GM04503 (cell line): ENCODE data around the gene ZBTB18.

Source experiments
- DNase-seq: peaks from one replicate; pipeline ENCODE4 v3.0.0-alpha.2; 2012; ENCODE audit warnings: low read depth

Gene ZBTB18

DNA sequence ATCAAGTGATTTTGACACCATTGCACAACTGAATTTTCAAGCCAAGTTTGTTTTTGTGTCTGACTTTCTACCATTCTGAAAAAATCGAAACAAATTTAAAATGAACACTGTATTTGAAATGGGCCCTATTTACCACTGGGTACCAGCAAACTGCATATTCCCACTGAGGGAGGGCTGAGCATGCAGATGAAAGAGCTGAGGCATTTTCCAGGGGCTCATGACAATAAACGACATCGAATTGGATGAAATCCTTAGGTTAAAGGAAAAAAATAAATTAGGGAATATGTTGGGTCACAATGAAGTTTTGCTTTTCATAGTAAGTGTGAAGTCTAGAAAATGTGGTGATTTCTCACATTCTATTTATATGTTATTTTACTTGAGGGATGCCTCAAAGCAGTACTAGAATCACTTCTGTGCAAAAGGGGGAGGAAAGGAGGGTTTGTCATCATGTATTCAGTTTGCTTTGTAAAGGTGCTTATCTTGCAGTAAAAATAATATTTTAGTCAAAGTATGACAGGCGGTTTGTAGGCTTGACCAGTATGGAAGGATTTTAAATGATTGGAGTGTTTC, 11.2 kb downstream of the ZBTB18 start:
- DNase-seq, result no peak

DNA sequence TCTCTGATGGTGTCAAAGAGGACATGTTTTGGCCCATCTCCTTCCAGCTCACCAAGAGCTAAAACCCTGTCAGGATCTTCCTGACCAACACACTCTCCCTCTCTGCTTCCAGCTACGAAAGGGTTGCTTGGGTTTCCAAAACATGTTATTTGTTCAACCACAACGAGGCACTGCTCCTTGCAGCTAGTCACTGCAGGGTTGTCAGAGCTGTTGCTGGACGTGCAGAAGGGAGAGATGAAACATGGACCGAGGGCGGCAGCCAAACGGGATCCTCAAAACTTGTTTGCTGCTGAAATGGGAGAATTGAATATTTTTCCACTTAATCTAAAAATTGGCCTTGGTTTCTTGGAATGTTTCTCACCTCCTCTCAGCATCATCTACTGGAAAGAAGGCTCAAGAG, 12.4 kb downstream of the ZBTB18 start:
- DNase-seq, result no peak

DNA sequence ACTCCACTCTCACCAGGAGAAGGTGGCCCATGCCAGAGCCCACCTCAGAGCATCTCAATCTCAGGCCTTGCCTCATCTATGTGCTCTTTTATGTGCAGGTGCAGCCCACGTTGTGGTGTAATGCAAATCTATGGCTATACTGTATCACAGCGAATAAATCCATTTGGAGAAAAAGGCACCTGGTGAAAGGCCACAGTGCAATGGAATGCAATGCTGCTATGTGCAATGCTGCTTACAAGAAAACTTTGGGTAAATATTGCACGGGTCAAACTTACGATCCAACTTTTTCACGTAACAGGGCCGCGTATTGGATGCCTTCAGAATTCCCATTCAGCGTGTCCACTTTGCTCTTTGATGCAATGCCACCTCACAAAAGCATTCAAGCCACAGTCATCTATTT, 13.5 kb downstream of the ZBTB18 start:
- DNase-seq, result no peak

DNA sequence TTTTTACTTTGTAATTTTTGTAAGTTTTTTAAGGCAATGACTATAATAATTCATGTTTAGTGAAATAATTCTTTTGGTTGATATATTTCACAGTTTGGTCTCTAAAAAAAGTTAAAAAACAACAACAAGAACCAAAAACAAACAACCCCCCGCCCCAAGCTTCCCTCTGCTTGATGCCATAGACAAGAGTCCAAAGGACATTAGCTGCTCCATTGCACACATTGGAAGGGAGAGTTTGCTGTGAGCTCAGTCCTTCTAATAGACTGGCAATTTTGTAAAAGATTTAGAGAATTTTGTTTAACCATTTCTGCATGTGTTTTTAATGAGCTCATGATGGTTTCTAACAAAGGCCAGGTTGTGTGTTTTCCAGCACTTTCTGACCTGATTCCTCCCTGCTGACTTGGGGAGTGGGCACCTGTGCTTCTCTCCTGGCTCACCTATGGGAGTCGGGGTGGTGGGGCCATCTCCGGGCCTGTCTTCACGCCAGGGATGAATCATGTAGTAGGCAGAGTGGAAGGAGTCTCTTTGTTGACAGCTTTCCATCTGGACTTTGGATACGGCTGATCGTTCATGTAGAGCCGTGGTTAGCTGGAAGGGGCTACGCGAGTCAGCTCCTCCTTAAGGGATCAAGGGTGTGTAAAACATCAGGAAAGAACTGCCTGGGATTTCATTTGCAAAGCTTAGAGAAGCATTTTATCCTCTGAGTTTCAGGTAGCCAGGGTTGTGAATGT, 14.1 kb downstream of the ZBTB18 start:
- no peak for DNase-seq

DNA sequence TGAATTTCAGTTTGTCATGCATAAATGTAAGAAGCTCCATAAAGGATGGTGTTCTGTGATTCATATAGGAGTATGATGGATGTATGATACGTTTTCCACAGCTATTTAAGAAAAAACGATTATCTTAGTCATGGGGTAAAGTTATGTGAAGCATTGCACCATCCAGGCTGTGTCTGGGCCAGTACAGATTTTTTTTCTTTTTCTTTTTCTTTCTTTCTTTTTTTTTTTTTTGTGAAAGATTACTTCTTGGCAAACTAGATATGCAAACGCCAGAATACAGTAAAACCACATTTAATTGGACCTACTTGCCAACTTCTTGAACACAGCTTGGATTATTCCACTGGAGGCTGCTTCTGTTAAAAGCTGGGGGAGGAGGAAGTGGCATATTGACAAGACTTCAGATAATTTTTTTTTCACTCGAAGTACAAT, 14.9 kb downstream of the ZBTB18 start:
- peak; percentile 71 for DNase-seq

DNA sequence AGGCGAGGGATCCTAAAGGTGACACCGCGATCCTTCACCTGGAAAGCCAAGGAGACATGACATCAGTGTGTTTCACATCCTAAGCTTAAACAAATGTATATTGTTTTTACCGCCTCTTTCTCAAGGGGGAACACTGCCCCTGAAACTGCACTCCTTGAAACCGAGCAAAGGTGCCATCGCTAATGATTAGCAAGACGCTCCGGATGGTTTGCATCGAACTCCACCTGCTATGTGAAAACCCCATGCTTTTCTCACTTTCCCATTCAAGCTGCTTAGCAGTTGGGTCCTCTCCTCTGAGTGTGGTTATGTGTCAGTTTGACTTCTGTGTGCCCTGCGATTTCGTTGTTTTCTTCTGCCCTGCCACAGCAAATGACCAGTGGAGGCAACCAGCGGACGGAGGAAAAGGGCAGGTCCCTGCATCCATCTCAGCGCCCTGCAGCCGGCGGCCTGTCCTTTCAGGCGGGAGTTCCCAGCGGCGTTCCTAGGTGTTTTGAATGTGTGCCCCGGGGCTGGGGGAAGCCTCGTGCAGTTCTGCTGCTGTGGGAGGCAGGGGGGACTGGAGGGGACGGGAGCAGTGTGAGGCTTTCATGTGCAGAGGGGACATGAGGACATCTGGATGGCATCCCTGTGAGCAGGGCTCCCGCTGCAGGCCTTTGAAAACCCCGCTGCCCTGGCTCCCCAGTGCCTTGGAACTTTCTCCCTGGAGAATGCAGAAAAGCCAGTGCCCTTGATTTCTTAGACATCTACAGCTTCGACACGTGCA, 16.1 kb downstream of the ZBTB18 start:
- DNase-seq, result no peak

DNA sequence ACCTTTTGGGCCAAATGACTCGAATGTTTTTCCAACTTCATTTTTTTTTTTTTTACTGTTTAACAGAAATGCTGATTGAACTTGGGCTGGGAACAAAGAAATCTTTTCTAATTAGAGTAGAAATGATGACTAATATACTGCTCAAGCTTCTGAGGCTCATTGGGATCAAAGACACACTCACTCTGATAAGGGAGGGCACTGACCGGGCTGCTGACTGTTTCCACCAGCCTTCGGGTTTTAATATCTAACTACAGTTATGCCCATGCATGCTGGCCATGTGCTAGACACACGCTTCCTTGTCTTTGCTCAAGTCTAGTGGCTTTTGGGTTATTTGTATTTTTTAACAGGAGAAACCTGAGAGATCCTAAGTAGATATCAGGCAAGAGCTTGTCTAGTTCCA, 16.8 kb downstream of the ZBTB18 start:
- no peak for DNase-seq

DNA sequence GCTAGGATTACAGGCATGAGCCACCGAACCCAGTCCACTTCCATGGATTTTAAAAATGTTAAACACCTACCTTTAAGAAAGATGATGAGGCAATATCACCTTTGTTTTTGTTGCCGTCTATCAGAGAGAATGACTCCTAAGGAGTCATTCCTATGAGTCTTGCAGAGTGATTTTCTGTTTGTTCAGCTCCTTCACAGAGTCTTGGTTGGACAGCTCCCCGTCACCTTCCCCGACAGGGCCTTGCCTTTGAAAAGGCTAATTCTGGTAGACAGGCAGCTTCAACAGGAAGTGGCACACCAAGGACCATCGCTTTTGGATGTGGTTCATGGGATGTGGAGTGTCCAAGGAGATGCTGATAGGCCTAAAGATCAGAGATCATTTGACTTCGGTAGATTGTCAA, 17.5 kb downstream of the ZBTB18 start:
- no peak for DNase-seq

DNA sequence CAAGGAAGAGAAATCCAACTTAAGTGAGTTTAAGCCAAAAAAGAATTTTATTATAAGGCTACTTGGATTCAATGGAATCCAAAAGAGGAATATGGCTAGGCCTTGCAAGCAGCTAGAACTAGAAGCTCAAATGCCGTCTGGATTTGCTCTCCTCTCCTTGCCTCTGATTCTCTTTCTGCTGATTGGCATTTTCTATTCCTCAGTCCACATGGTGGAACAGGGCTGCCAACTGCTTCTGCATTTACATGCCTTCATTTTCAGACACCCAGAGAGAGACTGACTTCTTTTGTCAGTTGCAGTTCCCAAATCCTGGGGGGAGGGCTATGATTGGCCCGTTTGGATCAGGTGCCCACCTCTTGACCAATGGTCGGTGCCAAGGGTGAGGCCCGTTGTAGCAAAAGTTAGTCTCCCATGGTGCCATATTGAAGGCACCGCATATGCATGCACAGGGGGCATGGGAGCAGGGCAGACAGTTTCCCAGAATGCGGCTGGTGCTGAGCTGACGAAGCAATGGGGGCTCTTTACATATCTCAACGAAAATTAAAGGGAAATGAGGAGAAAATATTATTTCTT, 18.3 kb downstream of the ZBTB18 start:
- DNase-seq, result no peak

DNA sequence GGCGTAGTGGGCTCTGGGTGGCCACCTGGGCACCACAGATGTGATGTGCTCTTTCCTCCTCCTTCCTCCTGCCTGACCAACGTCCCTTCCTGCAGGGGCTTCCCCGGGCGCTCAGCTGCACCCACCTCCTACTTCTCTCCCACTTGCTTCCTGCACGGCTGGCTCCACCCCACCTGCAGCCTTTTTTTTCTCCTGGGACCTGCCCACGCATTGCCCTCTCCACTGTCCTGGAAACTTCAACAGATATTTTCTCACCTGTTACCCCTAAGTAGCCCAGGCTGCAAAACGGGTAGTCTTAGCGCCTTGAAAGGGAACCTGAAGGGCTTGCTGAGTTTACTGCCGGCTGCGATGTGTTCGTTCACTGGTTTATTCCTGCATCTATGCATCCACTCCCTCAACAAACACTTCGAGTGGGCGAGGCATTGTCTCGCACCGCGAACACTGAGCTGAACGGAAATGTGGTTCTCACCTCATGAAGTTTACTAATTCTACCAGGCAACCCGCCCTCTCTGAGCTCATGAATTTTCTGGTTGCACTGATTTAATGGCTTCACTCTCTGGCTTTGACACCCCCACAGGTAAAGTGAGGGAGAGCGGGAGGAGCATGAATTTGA, 23.6 kb downstream of the ZBTB18 start:
- no peak for DNase-seq

DNA sequence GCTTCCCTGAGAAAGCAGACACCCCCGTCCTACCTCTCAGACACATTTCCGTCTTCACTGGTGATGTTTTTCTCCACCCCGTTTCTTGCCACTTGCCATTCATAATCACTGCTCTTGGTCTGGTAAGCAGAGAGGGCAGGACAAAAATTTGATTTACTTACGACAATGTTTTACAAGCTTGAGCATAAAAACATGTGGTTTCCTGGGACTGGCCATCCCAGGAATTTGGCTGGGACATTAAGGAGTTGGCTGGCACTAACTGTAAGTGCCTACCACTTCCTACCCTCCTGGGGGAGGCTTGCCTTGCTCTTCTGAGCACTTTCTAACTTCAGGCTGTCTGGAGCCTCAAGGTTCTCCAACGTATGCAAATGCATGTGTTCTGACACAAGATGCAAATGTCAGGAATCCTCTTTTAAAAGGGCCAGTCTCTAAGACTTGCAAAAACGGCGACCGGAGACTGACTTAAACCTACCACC, 24.2 kb downstream of the ZBTB18 start:
- no peak for DNase-seq

DNA sequence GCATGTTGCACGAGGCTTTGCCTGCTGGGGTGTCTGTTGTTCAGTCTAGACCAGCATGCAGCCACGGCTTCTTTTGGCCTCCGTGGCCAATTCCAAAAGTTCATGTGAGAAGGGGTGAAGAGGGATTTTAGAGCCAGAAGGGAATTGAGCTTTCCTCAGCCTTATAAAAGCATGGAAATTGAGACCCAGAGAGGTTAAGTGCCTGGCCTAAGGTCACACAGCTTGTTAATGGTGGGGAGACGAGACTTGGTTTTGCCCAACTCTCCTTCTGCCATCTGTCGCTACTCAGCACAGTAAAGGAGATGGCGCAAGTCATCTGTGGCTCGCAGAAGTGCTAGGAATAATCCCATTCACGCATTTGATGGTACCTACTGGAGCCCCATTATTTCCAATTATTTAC, 25.7 kb downstream of the ZBTB18 start:
- DNase-seq, result no peak

DNA sequence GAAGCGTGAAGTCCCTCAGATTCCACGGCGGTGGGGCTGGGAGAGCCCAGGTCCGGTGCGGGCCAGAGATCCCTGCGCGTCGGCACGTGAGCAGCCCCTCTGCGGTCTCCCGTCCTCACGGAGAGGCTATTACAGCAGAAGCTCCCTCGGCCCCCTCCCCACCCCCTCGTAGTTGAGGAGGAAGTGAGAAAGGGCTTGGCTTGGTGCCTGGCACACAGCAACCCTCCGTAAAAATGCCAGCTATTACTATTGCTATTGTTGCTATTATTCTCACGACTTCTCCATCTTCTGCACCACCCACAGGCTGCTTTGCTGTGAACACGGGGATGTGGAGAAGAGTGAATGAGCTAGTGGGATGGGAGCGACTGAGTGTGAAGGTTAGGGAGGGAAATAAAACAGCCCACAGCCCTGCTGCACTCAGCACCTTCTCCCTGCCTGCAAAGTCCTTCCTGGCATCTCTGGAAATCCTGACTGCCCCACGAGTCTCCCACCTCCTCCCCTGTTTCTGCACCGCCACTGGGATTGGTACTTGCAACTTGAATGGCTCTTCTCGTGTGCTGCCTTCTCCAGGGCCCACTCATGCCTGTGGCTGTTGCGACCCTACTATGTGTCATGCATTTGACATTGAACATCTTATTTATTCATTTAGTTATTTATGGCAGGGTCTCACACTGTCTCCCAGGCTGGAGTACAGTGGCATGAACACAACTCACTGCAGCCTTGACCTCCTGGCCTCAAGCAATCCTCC, 26.6 kb downstream of the ZBTB18 start:
- DNase-seq, result no peak

DNA sequence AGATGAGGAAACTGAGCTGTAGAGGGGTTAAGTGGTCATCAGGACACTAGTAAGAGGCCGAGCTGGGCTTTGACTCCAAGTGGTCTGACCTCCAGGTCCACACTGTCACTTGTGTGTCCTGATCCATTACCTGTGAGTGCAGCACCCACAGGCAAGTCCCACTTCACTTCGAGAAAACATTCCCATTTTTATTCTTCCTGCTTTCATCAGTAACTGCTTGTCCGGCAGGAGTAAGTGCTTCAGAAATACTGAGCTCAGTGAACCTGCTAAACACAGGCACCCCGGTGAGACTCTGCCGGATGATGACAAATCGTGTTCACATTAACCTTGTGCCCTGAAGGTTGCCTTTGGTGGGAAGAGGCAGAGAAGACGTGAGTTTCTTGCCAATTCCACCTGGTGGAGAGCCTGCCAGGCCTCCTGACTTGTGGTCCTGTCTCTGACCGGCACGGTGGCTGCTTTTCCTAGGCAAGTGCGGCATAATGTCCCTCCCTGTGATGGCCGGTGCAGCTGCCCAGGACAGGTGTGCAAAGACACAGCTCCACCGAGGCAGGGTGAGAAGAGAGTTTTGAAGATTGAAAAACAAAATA, 29.4 kb downstream of the ZBTB18 start:
- DNase-seq, result no peak

DNA sequence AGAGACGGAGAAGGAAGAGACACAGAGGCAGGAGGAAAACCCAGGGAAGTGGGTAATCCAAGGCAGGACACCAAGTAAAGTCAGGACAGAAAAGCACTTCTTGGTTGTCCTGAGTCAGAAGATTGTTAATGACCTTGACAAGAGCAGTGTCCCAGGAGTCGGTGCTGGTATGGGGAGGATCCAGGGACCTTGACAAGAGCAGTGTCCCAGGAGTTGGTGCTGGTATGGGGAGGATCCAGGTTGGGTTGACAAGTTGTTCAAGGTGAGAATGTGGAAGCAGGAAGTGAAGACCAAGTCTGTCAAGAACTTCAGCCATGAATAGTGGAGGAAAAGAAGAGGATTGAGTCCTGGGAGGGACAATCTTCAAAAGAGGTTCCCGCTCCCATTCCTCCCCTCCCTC, 31.9 kb downstream of the ZBTB18 start:
- DNase-seq, result no peak

DNA sequence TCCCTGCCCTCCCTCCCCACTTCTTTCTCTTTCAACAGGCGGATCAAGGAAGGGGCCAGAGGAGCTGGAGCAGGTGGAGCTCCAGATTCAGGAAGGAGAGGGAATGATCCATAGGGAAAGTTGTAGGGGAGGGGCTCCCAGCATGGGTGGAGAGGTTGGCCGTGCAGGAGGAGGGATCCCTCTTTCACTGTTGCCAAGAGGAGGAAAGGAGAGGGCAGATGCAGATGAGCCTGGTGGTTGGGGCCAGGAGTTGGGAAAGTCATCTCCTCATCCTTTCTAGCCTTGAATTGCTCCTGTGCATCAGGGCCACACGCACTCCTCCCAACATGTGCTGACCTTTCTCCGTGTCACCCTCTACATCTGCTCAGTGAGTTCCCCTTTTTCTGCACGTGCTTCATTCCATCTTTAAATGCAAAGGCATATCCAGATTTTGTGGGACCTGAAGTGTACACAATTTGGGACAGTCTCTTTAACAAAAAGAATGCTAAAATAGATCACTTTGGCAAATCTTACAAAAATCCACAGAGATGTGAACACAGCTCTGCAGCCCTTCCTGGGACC, 32.4 kb downstream of the ZBTB18 start:
- DNase-seq, result no peak

DNA sequence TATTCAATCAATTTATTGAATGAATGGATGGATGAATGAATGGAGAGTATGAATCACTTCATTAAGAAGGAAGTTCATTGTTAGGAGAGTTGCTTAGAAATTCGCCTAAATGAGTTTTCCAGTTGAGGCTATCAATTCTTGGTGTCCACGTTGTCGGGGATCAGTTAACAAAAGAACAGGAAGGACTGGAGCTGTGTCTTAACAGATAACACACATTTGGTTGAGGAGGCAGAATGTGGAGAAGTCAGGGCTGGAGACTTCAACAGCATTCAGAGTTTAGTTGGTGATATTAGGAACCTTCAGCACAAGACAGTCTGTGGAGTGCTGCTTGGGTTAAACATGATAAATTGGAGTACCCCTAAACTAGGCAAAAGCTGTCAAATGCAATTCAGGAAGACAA, 33.7 kb downstream of the ZBTB18 start:
- DNase-seq, result no peak

DNA sequence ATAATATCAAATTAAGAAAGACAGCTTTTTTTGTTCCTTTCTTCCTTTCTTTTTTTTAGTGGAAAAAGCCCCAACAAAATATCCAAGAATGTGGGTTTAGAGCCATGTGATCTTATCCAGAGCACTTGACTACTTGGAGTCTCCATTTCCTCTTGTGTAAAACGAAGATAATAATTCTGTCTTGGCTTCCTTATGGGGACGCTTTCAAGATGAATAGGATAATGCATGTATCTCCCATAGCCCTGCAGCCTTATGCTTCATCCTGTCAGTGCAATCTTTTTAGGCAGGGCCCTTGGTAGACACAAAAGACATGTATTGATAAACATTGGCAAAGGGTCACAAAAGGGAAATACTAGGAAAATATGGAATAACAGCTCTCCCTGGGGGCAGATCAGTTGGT, 34.8 kb downstream of the ZBTB18 start:
- DNase-seq, result no peak

DNA sequence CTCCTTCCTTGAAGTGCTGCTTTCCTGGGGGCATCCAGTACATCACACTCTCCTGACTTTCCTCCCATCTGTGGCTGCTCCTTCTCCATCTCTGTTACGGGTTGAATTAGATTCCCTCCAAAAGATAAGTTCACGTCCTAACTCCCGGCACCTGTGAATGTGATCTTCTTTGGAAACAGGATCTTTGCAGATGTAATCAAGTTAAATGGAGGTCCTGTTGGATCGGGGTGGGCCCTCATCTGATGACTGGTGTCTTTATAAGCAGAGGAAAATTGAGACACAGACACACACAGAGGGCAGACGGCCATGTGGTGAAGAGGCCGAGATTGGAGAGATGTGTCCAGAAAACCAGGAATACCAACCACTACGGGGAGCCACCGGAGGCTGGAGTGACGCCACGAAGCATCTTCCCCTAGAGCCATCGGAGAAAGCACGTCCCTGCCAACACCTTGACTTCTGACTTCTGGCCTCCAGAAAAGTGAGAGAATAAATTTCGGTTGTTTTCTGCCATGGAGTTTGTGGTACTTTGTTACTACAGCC, 36.0 kb downstream of the ZBTB18 start:
- no peak for DNase-seq

DNA sequence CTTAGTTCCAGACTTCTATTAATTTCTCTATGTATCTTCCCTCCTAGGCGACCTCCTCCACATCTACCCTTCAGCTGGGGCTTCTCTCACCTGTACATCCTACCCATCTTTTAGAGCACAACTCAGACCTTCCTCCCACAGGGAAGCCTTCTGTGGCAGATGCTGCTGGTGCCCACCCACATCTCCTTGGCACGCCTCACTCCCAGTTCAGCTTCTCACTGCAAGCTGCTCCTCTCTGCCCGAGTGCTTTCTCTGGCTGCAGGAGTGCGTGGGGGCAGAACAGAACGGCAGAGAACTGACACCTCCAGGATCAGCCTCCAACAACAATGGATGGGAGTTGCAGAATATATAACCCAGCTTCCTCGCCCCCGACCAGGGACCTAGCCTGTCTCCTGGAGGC, 36.5 kb downstream of the ZBTB18 start:
- DNase-seq, result no peak

DNA sequence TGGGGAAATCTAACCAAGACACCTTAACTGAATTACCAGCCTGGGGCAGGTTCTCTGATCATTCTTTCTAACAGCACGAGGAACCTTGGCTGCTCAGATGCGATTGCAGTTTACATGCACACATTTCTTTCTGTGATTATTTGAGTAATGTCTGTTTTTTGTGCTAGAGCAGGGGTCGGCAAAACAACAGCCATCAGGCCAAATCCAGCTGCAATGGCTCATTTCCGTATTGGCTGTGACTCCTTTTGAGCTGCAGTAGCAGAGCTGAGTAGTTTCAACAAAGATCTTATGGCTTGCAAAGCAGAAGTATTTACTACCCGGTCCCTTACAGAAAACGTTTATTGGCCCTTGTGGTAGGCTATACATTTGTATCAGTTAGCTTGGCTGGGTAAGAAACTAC, 37.1 kb downstream of the ZBTB18 start:
- DNase-seq, result no peak
